Loucy (cell line): ENCODE measurements around the gene C12orf57.

Experiments
- EZH2phosphoT487 ChIP-seq: fragments of 200-600 bp; IDR thresholded peaks from 2 replicates; pipeline ENCODE4 v1.6.1; 2018; ENCODE audit warnings: antibody characterized with exemption, mild to moderate bottlenecking, moderate library complexity, borderline replicate concordance
- TF ChIP-seq, protein P1 (sequence below): fragments of 200-600 bp; sonication (generic); conservative IDR thresholded peaks from 2 replicates; pipeline ENCODE4 v1.5.1; 2014; ENCODE audit warnings: mild to moderate bottlenecking, antibody characterized with exemption, low read length

DNA sequence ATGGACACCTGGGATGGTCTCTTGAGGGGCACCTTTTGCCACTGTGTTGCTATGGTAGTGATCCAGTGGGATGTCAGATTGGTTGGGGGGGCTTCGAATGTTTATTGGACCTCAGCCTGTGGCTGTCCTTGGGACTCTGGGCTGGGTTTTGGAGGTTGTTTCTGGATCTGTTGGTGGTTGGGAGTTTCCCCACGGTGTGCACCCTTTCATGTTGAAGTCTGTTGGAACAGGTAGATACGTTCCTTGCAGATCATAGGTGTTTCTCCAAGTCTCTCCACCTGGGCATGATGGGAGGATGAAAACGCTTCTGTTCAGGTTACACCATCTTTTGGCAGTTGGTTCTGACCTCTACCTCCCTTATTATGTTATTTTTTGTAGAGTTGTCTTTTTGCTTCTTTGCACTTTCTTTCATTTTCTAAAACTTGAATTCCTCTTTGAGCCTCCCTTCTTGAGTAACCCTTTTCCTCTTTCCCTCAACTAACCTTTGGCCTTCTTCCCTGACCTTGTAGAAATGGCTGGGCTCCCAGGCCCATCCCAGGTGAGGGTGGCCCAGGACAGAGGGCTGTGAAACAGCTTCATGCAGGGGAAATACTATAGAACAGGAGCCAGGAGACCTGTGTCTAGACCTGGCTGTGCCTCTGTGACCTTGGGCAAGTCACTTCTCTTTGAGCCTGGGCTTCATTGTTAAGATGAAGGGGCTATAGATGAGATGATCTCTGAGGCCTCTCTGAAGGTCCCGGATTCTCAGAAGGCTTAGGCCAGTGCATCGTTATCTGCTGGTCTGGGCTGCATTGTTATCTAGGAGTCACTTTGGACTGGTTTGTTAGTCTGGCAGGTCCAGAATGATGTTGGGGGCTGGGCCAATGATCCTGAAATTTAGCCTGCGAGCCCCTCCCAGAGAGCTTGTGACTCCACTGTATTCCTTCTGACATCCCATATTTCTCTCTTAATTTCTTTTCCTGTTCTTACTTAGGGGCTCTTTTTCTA lies 14.1 kb upstream of the C12orf57 start:
- TF ChIP-seq, protein P1, sequence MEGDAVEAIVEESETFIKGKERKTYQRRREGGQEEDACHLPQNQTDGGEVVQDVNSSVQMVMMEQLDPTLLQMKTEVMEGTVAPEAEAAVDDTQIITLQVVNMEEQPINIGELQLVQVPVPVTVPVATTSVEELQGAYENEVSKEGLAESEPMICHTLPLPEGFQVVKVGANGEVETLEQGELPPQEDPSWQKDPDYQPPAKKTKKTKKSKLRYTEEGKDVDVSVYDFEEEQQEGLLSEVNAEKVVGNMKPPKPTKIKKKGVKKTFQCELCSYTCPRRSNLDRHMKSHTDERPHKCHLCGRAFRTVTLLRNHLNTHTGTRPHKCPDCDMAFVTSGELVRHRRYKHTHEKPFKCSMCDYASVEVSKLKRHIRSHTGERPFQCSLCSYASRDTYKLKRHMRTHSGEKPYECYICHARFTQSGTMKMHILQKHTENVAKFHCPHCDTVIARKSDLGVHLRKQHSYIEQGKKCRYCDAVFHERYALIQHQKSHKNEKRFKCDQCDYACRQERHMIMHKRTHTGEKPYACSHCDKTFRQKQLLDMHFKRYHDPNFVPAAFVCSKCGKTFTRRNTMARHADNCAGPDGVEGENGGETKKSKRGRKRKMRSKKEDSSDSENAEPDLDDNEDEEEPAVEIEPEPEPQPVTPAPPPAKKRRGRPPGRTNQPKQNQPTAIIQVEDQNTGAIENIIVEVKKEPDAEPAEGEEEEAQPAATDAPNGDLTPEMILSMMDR = no peak
- no peak for TF ChIP-seq EZH2phosphoT487
